Pancreas (tissue), 10 donors: ENCODE measurements around the gene HIBADH. TPM values are rescaled to one million over a fixed set of nuclear protein-coding genes. Genes with fewer than 3 reads are reported as not detected.
"Not testable (repeated sequence)": the region's sequence is repeated elsewhere in the genome, so short reads cannot be mapped to it uniquely, and the experiment has no call there.

Source experiments
- ATAC-seq, 4 donors: fragments of 200-7000 bp; cut with Tn5 transposase; one replicate each; pipeline versions ENCODE4 v1.8.0 to v1.9.1; 2020; ENCODE audit warnings: mild to moderate bottlenecking in 4 of 4, moderate library complexity in 4 of 4
- DNase-seq, 6 donors: peaks; one replicate each; pipeline ENCODE4 v3.0.0-alpha.2; 2020
- FAIRE-seq: peaks from 2 replicates; lab custom pipeline; 2012; peaks lifted over from hg19 to GRCh38; lab: Jason Lieb, UNC
- H3K27ac ChIP-seq, 4 donors: fragments of 200-600 bp; sonication (generic); 1 replicate in 3 of 4; 2 replicates in 1 of 4; pipeline versions ENCODE4 v1.5.0 to v1.8.0; 2020
- H3K27me3 ChIP-seq, 4 donors: fragments of 200-600 bp; one replicate each; pipeline ENCODE4 v1.8.0; 2021
- H3K36me3 ChIP-seq, 3 donors: fragments of 200-600 bp; sonication (generic) in 1 of 3; one replicate each; pipeline versions ENCODE4 v1.5.0 to v1.8.0; 2020 to 2021
- H3K4me1 ChIP-seq, 3 donors: fragments of 200-600 bp; one replicate each; pipeline ENCODE4 v1.8.0; 2021
- H3K4me3 ChIP-seq, 4 donors: fragments of 200-600 bp; sonication (generic) in 2 of 4; one replicate each; pipeline versions ENCODE4 v1.5.0 to v1.8.0; 2020 to 2021
- H3K9me3 ChIP-seq, 4 donors: fragments of 200-600 bp; one replicate each; pipeline ENCODE4 v1.8.0; 2021
- WGBS, 2 donors: extraction: QIAGEN DNeasy Blood & Tissue Kit; methylation state at CpG; one replicate each; pipeline ENCODE4 v1.1.7; 2013; 5-methylcytosine and 5-hydroxymethylcytosine counted together
- intact Hi-C, 3 donors: fragments of 100-400 bp; cut with DNase I; formaldehyde crosslinking; loops; one replicate each; pipeline versions ENCODE4 v1.11.1 to v1.14.2; 2022
- polyA plus RNA-seq, 2 donors: library from polyadenylated mRNA; stranded (reverse); fragments of 200-250 nt; gene quantifications; one replicate each; pipeline ENCODE4 v1.2.3, GENCODE V29; 2013
- total RNA-seq, 6 donors: library from RNA; stranded (reverse); fragmentation: NEBNext Ultra II Directional in 4 of 6; extraction: Animal tissue kit (Norgen Biotek cat#: 25700) in 4 of 6; gene quantifications; one replicate each; pipeline versions ENCODE4 v1.2.1 to v1.2.4, GENCODE V29; 2021 to 2023
- TF ChIP-seq, protein P1 (sequence below), 4 donors: fragments of 200-600 bp; sonication (generic) in 3 of 4; IDR thresholded peaks; one replicate each; pipeline versions ENCODE4 v1.5.0 to v1.8.0; 2021; ENCODE audit warnings: antibody characterized with exemption in 4 of 4
- donor health status: healthy with polysubstance abuse.
- donor health status: DM: no; HTN: no; CAD: no; lungs with moderate emphysema.
- donor health status: DM: no; HTN: no; CAD: no.
- donor health status: control.
- donor health status: control.
- donor health status: Bipolar disorder and iron deficiency.
- donor health status: DM: yes; HTN: yes; CAD: no.
- donor health status: DM: no; HTN: no; CAD: no.
- donor health status: DM: no; HTN: no; CAD: no.
- donor health status: DM: yes; HTN: yes; CAD: no.

The HIBADH gene
- total and polyA plus RNA-seq, 8 donors = 10.2 to 23.3 (median 14.2) TPM

- FAIRE-seq = no peak
- Histone ChIP-seq H3K36me3 (no peaks in the 10 kb centered on the region), H3K4me1 (no peaks in the 10 kb centered on the region), H3K4me3 (no peak overlapping the region), H3K27ac (no peak overlapping the region), H3K27me3 (no peaks in the 10 kb centered on the region), H3K9me3 (no peaks in the 10 kb centered on the region)
- intact Hi-C loops = no loop called here
- 99 to 100% methylated on average over 1 of the region's 1 CpG for WGBS, 2 donors
- no peak for DNase-seq
- no peak for ATAC-seq
- TF ChIP-seq, protein P1, sequence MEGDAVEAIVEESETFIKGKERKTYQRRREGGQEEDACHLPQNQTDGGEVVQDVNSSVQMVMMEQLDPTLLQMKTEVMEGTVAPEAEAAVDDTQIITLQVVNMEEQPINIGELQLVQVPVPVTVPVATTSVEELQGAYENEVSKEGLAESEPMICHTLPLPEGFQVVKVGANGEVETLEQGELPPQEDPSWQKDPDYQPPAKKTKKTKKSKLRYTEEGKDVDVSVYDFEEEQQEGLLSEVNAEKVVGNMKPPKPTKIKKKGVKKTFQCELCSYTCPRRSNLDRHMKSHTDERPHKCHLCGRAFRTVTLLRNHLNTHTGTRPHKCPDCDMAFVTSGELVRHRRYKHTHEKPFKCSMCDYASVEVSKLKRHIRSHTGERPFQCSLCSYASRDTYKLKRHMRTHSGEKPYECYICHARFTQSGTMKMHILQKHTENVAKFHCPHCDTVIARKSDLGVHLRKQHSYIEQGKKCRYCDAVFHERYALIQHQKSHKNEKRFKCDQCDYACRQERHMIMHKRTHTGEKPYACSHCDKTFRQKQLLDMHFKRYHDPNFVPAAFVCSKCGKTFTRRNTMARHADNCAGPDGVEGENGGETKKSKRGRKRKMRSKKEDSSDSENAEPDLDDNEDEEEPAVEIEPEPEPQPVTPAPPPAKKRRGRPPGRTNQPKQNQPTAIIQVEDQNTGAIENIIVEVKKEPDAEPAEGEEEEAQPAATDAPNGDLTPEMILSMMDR (IDR thresholded peaks at IDR 0.05) = no peak
Measured at GRCh38 chr7:27581906-27582305, 80.8 kb downstream of the HIBADH start.

- ATAC-seq (no peak), DNase-seq (no peak), FAIRE-seq (no peak)
- intact Hi-C loops = no loop called here
- Histone ChIP-seq H3K4me1 (no peaks in the 10 kb centered on the region), H3K27ac (no peak overlapping the region), H3K27me3 (no peaks in the 10 kb centered on the region), H3K36me3 (no peaks in the 10 kb centered on the region), H3K9me3 (no peaks in the 10 kb centered on the region), H3K4me3 (no peak overlapping the region)
- TF ChIP-seq, protein P1 (IDR thresholded peaks at IDR 0.05) = no peak
- 85 to 86% methylated on average over 2 of the region's 2 CpGs for WGBS, 2 donors
Measured at GRCh38 chr7:27581119-27581518, 81.6 kb downstream of the HIBADH start.

GRCh38 chr7:27579565-27579964 is 83.1 kb downstream of the HIBADH start:
- Histone ChIP-seq H3K27me3 (no peaks in the 10 kb centered on the region), H3K36me3 (no peaks in the 10 kb centered on the region), H3K4me1 (no peaks in the 10 kb centered on the region), H3K9me3 (no peaks in the 10 kb centered on the region), H3K4me3 (no peak overlapping the region), H3K27ac (no peak overlapping the region)
- TF ChIP-seq, protein P1 (IDR thresholded peaks at IDR 0.05) = no peak
- intact Hi-C loops = loop anchor here in 1 of 3 donors (10.0 kb wide), 1 partner anchor 355 kb away; no protein-coding TSS in a partner anchor
- DNase-seq = no peak
- no peak for FAIRE-seq
- no peak for ATAC-seq
- 53 to 56% methylated on average over 3 of the region's 3 CpGs for WGBS, 2 donors

GRCh38 chr7:27578169-27578568 is 84.5 kb downstream of the HIBADH start:
- not testable (repeated sequence) for H3K4me1 ChIP-seq, H3K27ac ChIP-seq, H3K27me3 ChIP-seq, DNase-seq, H3K9me3 ChIP-seq, H3K4me3 ChIP-seq, H3K36me3 ChIP-seq, FAIRE-seq, ATAC-seq
- intact Hi-C loops = loop anchor here in 1 of 3 donors (10.0 kb wide), 1 partner anchor 353 kb away; no protein-coding TSS in a partner anchor
- WGBS, 2 donors = 92 to 98% methylated on average over 7 of the region's 7 CpGs

- TF ChIP-seq, protein P1 (IDR thresholded peaks at IDR 0.05) = peak; percentile 48 to 68 (median 57)
- 82 to 83% methylated on average over 3 of the region's 3 CpGs for WGBS, 2 donors
- intact Hi-C loops = loop anchor here in 1 of 3 donors (10.0 kb wide), 1 partner anchor 352 kb away; no protein-coding TSS in a partner anchor
- no peaks in the 10 kb centered on the region for H3K36me3 ChIP-seq
- H3K4me1 ChIP-seq = no peaks in the 10 kb centered on the region
- DNase-seq (no peak), FAIRE-seq (peak; percentile 98), ATAC-seq (peak in 3 of 4 donors; percentile 63 to 75 (median 73))
- no peaks in the 10 kb centered on the region for H3K27me3 ChIP-seq
- no peak overlapping the region for H3K4me3 ChIP-seq
- no peak overlapping the region for H3K27ac ChIP-seq
- no peaks in the 10 kb centered on the region for H3K9me3 ChIP-seq
Measured at GRCh38 chr7:27576360-27576944, 86.2 kb downstream of the HIBADH start.
